RWPE1 (cell line): ENCODE measurements around the gene SEMA7A.
A peak's percentile ranks its signal among the peaks of the same experiment; 100 is the strongest.
"Not testable (repeated sequence)": the region's sequence is repeated elsewhere in the genome, so short reads cannot be mapped to it uniquely, and the experiment has no call there.

Experiments used
- CTCF ChIA-PET: fragments of 350-600 bp; sonication (Branson Sonifier 250); formaldehyde crosslinking; extraction: SDS; loops from one replicate; lab custom pipeline; 2021; lab: Yijun Ruan, JAX
- POLR2A ChIA-PET: fragments of 400-600 bp; formaldehyde crosslinking; extraction: SDS; loops from one replicate; lab custom pipeline; 2020; ENCODE audit warnings: antibody characterized with exemption; ENCODE audit not compliant: low non-redundant PET; lab: Yijun Ruan, JAX
- DNase-seq: peaks from one replicate; pipeline ENCODE4 v3.0.0; 2012; ENCODE audit warnings: low spot score
- H3K27ac ChIP-seq: fragments of 450-650 bp; 2 replicates; pipeline ENCODE4 v1.5.1; 2017
- TF ChIP-seq, protein P1 (sequence below): fragments of 450-650 bp; conservative IDR thresholded peaks from 2 replicates; pipeline ENCODE4 v1.5.1; 2017; ENCODE audit warnings: low read depth, mild to moderate bottlenecking

SEMA7A gene, protein sequence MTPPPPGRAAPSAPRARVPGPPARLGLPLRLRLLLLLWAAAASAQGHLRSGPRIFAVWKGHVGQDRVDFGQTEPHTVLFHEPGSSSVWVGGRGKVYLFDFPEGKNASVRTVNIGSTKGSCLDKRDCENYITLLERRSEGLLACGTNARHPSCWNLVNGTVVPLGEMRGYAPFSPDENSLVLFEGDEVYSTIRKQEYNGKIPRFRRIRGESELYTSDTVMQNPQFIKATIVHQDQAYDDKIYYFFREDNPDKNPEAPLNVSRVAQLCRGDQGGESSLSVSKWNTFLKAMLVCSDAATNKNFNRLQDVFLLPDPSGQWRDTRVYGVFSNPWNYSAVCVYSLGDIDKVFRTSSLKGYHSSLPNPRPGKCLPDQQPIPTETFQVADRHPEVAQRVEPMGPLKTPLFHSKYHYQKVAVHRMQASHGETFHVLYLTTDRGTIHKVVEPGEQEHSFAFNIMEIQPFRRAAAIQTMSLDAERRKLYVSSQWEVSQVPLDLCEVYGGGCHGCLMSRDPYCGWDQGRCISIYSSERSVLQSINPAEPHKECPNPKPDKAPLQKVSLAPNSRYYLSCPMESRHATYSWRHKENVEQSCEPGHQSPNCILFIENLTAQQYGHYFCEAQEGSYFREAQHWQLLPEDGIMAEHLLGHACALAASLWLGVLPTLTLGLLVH

DNA sequence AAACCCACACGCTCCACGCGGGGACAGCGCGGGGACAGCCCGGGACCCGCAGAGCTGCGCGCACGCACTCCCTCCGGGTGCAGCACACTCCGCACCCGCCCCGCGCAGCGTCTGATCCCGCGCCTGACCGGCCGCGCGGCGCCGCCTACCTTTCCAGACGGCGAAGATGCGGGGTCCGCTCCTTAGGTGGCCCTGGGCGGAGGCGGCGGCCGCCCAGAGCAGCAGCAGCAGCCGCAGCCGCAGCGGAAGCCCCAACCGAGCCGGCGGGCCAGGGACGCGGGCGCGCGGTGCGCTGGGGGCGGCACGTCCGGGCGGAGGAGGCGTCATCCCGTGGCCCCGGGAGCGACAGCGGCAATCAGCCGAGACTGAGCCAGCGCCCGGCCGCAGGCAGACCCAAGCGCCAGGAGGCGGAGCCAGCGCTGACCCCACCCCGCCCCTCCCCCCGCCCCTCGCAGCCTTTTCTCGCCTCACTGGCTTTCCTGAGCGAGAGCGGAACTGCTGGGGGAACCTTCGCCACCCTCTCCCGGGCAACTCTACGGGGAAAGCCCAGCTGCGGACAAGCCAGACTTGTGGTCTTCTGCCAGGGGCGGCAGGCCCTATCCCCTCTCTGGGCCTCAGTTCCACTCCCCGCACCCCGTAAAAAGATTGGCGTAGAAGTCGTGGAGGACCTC lies at the start of gene SEMA7A:
Gene SEMA7A (minus strand): TSS at position 367 of the 671 bp plus-strand sequence. CDS start 40 bp downstream, at position 327.
- ChIA-PET POLR2A (no interaction called here), CTCF (interaction anchor here (0.6 to 1.9 kb wide), 4 partner anchors 10 to 60 kb away, joined by 3 to 10 read pairs (median 4); no protein-coding TSS in a partner anchor)
- peak; percentile 95 for DNase-seq
- peak within 1 kb of the TSS; percentile 44 for H3K27ac ChIP-seq
- TF ChIP-seq, protein P1, sequence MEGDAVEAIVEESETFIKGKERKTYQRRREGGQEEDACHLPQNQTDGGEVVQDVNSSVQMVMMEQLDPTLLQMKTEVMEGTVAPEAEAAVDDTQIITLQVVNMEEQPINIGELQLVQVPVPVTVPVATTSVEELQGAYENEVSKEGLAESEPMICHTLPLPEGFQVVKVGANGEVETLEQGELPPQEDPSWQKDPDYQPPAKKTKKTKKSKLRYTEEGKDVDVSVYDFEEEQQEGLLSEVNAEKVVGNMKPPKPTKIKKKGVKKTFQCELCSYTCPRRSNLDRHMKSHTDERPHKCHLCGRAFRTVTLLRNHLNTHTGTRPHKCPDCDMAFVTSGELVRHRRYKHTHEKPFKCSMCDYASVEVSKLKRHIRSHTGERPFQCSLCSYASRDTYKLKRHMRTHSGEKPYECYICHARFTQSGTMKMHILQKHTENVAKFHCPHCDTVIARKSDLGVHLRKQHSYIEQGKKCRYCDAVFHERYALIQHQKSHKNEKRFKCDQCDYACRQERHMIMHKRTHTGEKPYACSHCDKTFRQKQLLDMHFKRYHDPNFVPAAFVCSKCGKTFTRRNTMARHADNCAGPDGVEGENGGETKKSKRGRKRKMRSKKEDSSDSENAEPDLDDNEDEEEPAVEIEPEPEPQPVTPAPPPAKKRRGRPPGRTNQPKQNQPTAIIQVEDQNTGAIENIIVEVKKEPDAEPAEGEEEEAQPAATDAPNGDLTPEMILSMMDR: no peak

DNA sequence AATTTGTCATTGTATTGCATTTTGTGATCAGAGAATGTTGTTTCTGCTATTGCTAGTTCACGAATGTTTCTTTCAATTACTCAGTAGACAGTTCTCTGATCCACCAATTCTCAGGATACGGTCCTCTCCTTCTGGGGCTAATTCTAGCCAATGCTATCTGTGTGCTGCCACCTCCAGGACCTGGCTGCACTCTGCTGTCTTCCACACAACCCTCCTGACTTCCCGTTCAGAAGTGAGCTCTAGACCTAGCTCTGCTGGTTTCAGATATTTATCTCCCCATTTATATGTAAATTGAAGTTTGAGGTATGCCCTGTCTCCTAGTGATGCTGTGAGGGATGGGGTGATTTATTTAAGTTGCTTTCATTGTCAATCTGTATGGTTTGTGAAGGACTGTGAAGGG lies 48.9 kb upstream of the SEMA7A start:
- H3K27ac ChIP-seq: no peak overlapping the region
- POLR2A ChIA-PET: interaction anchor here (0.6 to 0.7 kb wide), 2 partner anchors 62 to 133 kb away, joined by 3 to 4 read pairs; partner anchors contain the start of gene CLK3
- DNase-seq: no peak
- TF ChIP-seq, protein P1: no peak
- CTCF ChIA-PET: no interaction called here

DNA sequence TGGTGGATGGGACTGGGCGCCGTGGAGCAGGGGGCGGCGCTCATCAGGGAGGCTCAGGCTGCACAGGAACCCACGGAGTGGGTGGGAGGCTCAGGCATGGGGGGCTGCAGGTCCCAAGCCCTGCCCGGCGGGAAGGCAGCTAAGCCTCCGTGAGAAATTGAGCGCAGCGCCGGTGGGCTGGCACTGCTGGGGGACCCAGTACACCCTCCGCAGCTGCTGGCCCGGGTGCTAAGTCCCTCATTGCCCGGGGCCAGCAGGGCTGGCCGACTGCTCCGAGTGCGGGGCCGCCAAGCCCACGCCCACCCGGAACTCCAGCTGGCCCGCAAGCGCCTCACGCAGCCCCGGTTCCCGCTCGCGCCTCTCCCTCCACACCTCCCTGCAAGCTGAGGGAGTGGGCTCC lies 46.6 kb upstream of the SEMA7A start:
- POLR2A ChIA-PET, DNase-seq, CTCF ChIA-PET: not testable (repeated sequence)

DNA sequence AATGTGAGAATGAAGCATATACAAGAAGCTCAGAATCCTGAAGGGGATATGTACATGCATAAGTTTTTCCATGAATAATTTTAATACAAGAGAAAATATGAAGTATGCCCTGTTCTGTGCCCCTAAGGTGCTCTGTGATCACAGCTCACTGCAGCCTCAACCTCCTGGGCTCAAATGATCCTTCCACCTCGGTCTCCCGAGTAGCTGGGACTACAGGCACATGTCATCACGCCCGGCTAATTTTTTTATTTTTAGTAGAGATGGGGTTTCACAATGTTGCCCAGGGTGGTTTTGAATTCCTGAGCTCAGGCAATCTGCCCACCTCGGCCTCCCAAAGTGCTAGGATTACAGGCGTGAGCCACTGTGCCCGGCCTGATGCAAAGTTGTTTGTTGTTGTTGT lies 37.9 kb upstream of the SEMA7A start:
- H3K27ac ChIP-seq, DNase-seq, CTCF ChIA-PET, POLR2A ChIA-PET: not testable (repeated sequence)

More for the DNA sequence above, 46.6 kb upstream of the SEMA7A start:
- not testable (repeated sequence) for H3K27ac ChIP-seq

DNA sequence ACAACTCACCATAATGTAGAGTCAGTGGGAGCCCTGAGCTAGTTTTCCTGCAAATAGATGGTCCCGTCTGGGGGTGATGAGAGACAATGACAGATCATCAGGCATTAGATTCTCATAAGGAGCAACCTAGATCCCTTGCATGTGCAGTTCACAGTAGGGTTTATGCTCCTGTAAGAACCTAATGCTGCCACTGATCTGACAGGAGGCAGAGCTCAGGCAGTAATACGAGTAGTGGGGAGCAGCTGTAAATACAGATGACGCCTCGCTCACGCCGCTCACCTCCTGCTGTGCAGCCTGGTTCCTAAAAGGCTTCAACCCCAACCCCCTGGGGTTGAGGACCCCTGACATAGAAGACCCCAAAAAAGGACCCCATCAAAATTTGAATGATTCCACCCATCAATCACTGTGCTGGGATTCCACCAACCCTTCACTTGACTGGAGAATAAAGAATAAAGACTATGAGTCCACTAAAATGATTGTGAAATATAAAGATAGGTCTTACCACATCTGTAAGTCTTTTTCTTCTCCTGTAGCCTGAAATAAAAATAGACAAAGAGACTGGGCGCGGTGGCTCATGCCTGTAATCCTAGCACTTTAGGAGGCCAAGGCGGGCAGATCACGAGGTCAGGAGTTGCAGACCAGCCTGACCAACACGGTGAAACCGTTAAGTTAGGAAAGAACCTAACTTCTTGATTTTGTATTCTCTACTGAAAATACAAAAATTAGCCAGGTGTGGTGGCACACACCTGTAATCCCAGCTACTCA lies 37.1 kb upstream of the SEMA7A start:
- CTCF ChIA-PET: no interaction called here
- POLR2A ChIA-PET: no interaction called here
- H3K27ac ChIP-seq: no peak overlapping the region
- TF ChIP-seq, protein P1: no peak
- DNase-seq: no peak

DNA sequence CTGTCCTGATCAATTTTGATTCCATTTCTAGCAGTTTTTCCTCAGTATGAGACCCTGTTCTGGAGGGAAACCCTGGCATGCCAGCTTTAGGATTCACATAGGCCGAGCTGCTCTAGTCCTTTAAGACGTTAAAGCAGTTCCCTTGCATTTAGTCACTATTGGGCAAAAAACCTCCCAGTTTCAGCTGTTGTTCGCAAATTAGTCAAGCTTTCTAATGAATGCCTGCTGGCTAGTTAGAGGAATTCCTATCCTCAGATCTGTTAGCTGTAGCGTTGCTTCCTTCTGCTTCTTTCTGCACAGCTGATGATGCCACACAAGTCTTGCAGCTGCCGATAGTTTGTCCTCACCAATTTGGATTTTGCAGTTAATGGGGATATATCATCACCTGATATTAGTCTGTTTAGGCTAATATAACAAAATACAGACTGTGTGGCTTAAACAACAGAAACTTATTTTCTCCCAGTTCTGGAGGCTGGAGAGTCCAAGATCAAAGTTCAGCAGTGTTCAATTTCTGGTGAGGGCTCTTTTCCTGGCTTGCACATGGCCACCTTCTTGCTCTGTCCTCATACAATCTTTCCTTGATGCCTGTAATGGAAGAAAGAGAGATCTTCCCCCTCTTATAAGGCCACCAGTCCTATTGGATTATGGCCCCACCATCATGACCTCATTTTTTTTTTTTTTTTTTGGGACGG lies 34.7 kb upstream of the SEMA7A start:
- POLR2A ChIA-PET: interaction anchor here (0.7 kb wide), 1 partner anchor 145 kb away, joined by 7 read pairs; no protein-coding TSS in a partner anchor
- no peak overlapping the region for H3K27ac ChIP-seq
- DNase-seq: no peak
- TF ChIP-seq, protein P1: no peak
- CTCF ChIA-PET: interaction anchor here (0.8 to 1.2 kb wide), 2 partner anchors 21 to 146 kb away, joined by 3 to 5 read pairs; no protein-coding TSS in a partner anchor
